A549 (cell line): Measurements from ENCODE around the gene RASSF6.

Experiments used
- CTCF ChIP-seq: fragments of >200 bp; sonication (Bioruptor Twin); formaldehyde crosslinking; IDR thresholded peaks from 3 replicates; pipeline ENCODE4 v1.5.1; 2016
- HOXA7 ChIP-seq: fragments of 250-450 bp; sonication (Bioruptor Pico); IDR thresholded peaks from 2 replicates; pipeline ENCODE4 v1.5.0; 2020; ENCODE audit warnings: mild to moderate bottlenecking, moderate library complexity
- MAFK ChIP-seq: fragments of 450-650 bp; IDR thresholded peaks from 2 replicates; pipeline ENCODE4 v1.6.1; 2014; ENCODE audit not compliant: partially characterized antibody
- POLR2A ChIP-seq: IDR thresholded peaks from 2 replicates; pipeline ENCODE4 v1.6.1; 2012; ENCODE audit warnings: mild to moderate bottlenecking, low read length
- REST ChIP-seq: fragments of 200-600 bp; sonication (generic); IDR thresholded peaks from 2 replicates; pipeline ENCODE4 v1.6.1; 2016; ENCODE audit warnings: antibody characterized with exemption, mild to moderate bottlenecking, moderate library complexity

- TF ChIP-seq HOXA7 (CRISPR knock-in tag) (no peak), MAFK (no peak), CTCF (no peak), POLR2A (no peak), REST (no peak)
Observed at GRCh38 chr4:73614311-73614867, 5.8 kb downstream of the RASSF6 start.
